IMR-90 (cell line): ENCODE measurements around the gene ATP5F1D. TPM values are rescaled to one million over a fixed set of nuclear protein-coding genes. Genes with fewer than 3 reads are reported as not detected.

Experiments
- BHLHE40 ChIP-seq: fragments of 150-350 bp; IDR thresholded peaks from 2 replicates; pipeline ENCODE4 v1.6.1; 2016; ENCODE audit warnings: mild to moderate bottlenecking, low read depth, low read length
- MAZ ChIP-seq: IDR thresholded peaks from 2 replicates; pipeline ENCODE4 v1.6.1; 2012; ENCODE audit warnings: low read depth, mild to moderate bottlenecking, low read length, improper control_type of control experiment, moderate library complexity, borderline replicate concordance
- RCOR1 ChIP-seq: IDR thresholded peaks from 2 replicates; pipeline ENCODE4 v1.6.1; 2012; ENCODE audit warnings: mild to moderate bottlenecking, low read length, improper control_type of control experiment; ENCODE audit not compliant: insufficient replicate concordance
- polyA plus RNA-seq, 3 experiments: library from polyadenylated mRNA; depleted of rRNA; stranded (reverse); fragments of >200 nt; gene quantifications; 2 replicates each; pipeline ENCODE4 v1.2.3, GENCODE V29; 2012; ENCODE audit warnings: low replicate concordance in 1 of 3
- total RNA-seq: library from RNA; depleted of rRNA; stranded (reverse); fragments of >200 nt; gene quantifications from 2 replicates; pipeline ENCODE4 v1.2.3, GENCODE V29; 2012

The ATP5F1D gene
- total and polyA plus RNA-seq, 2 of the 4 experiments (the other 2 are of a cell fraction): 7.3 to 140 TPM

GRCh38 chr19:1243768-1244692, 2.5 kb downstream of the ATP5F1D start (continued):
- TF ChIP-seq RCOR1 (no peak), BHLHE40 (no peak), MAZ (0 out of 2 replicates have a peak, but pooled peaks have one; percentile 26)
